ENCODE results near the gene KCTD5. TPM values are rescaled to one million over a fixed set of nuclear protein-coding genes. Genes with fewer than 3 reads are reported as not detected.

The KCTD5 gene
- total and polyA plus RNA-seq, 2 experiments from 2014 or later, result 31.5 to 32.2 TPM

DNA sequence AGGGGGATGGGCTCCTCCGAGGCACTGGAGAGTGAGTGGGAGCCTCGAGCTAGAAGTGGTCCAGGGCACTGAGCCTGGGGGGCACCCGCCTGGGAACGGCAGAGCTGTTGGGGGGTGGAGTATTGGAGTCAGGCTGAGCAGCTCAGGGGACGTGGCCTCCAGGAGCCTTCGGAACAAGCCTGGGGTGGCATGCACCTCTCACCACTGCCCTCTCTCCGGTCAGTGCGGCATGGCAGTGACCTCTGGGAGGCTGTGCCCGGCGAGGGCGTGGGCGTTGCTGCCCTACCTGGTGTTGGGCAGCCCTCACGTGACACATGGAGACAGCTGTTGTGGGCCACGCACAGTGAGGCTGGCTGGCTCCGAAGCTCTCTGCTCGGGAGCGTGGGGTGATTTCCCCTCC is 23.8 kb downstream of the KCTD5 start:
- no peaks in the 10 kb centered on the region for H3K9me3 ChIP-seq (ENCODE audit: low read depth)
- H3K4me2 ChIP-seq, result no peak overlapping the region
- TF ChIP-seq EZH2phosphoT487 (IDR thresholded peaks at IDR 0.05; ENCODE audit: low read depth, severe bottlenecking, unreplicated experiment) (no peak), EZH2 (IDR thresholded peaks at IDR 0.05; ENCODE audit: borderline replicate concordance) (no peak)
- TF ChIP-seq, protein P1, sequence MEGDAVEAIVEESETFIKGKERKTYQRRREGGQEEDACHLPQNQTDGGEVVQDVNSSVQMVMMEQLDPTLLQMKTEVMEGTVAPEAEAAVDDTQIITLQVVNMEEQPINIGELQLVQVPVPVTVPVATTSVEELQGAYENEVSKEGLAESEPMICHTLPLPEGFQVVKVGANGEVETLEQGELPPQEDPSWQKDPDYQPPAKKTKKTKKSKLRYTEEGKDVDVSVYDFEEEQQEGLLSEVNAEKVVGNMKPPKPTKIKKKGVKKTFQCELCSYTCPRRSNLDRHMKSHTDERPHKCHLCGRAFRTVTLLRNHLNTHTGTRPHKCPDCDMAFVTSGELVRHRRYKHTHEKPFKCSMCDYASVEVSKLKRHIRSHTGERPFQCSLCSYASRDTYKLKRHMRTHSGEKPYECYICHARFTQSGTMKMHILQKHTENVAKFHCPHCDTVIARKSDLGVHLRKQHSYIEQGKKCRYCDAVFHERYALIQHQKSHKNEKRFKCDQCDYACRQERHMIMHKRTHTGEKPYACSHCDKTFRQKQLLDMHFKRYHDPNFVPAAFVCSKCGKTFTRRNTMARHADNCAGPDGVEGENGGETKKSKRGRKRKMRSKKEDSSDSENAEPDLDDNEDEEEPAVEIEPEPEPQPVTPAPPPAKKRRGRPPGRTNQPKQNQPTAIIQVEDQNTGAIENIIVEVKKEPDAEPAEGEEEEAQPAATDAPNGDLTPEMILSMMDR (IDR thresholded peaks at IDR 0.05; ENCODE audit: poor library complexity), result no peak
- no peaks in the 10 kb centered on the region for H3K36me3 ChIP-seq (replicated peaks; ENCODE audit: insufficient read depth, low read depth)
- H3K9me2 ChIP-seq (replicated peaks; ENCODE audit: insufficient read depth), result no peaks in the 10 kb centered on the region
- no peak overlapping the region for H2AFZ ChIP-seq
- 96% methylated on average over 16 of the region's 17 CpGs for WGBS (ENCODE audit: low lambda C conversion rate, missing lambda C conversion rate)
- H3K27me3 ChIP-seq, result no peaks in the 10 kb centered on the region
- no peak overlapping the region for H3K4me3 ChIP-seq
- no peak for DNase-seq (ENCODE audit: low spot score)
- no peaks in the 10 kb centered on the region for H3K4me1 ChIP-seq (ENCODE audit: insufficient read depth)
- no peak overlapping the region for H3K27ac ChIP-seq
- no peaks in the 10 kb centered on the region for H4K20me1 ChIP-seq (ENCODE audit: insufficient read depth, poor library complexity, severe bottlenecking)
- H3K79me2 ChIP-seq, result no peaks in the 10 kb centered on the region

DNA sequence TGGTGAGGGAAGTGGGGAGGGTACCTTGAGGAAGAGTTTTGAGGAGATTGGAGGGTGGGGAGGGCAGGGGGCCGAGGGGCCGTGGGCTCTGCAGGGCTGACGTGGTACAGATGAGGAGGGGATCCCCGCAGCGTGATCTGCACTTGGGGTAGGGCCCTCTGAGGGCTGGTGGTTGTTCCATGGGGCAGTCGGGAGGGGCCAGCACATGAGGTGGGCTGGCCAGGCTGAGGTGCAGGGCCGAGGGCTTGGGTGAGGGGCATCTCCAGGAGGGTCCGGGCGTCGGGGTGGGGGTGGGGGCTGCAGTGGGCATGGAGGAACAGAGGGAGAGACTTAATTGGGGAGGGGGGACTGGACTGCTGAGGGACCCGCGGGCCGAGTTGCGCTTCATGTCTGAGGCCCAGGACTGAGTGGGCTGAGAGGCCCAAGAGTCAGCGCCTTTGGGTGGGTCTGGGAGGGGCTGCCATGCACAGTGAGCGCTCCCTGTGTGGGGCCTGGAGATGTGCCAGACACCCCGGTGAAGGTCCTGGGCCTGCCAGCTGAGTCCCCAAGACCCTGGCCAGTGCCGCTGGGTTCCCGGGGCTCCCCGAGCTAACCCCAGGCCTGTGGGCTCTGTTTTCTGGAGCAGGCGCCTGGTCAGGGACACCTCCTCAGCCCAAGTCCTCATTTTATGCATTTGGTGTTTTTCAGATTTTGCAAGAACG is 24.4 kb downstream of the KCTD5 start:
- Histone ChIP-seq H3K79me2 (no peaks in the 10 kb centered on the region), H3K4me1 (ENCODE audit: insufficient read depth) (no peaks in the 10 kb centered on the region), H4K20me1 (ENCODE audit: insufficient read depth, poor library complexity, severe bottlenecking) (no peaks in the 10 kb centered on the region), H3K27me3 (no peaks in the 10 kb centered on the region), H3K4me2 (no peak overlapping the region), H2AFZ (no peak overlapping the region), H3K27ac (no peak overlapping the region), H3K4me3 (no peak overlapping the region), H3K9me3 (ENCODE audit: low read depth) (no peaks in the 10 kb centered on the region), H3K36me3 (replicated peaks; ENCODE audit: insufficient read depth, low read depth) (no peaks in the 10 kb centered on the region), H3K9me2 (replicated peaks; ENCODE audit: insufficient read depth) (no peaks in the 10 kb centered on the region)
- TF ChIP-seq EZH2 (IDR thresholded peaks at IDR 0.05; ENCODE audit: borderline replicate concordance) (no peak), EZH2phosphoT487 (IDR thresholded peaks at IDR 0.05; ENCODE audit: low read depth, severe bottlenecking, unreplicated experiment) (no peak)
- TF ChIP-seq, protein P1 (IDR thresholded peaks at IDR 0.05; ENCODE audit: poor library complexity), result no peak
- DNase-seq (ENCODE audit: low spot score), result no peak
- 98% methylated on average over 10 of the region's 22 CpGs for WGBS (ENCODE audit: low lambda C conversion rate, missing lambda C conversion rate)

DNA sequence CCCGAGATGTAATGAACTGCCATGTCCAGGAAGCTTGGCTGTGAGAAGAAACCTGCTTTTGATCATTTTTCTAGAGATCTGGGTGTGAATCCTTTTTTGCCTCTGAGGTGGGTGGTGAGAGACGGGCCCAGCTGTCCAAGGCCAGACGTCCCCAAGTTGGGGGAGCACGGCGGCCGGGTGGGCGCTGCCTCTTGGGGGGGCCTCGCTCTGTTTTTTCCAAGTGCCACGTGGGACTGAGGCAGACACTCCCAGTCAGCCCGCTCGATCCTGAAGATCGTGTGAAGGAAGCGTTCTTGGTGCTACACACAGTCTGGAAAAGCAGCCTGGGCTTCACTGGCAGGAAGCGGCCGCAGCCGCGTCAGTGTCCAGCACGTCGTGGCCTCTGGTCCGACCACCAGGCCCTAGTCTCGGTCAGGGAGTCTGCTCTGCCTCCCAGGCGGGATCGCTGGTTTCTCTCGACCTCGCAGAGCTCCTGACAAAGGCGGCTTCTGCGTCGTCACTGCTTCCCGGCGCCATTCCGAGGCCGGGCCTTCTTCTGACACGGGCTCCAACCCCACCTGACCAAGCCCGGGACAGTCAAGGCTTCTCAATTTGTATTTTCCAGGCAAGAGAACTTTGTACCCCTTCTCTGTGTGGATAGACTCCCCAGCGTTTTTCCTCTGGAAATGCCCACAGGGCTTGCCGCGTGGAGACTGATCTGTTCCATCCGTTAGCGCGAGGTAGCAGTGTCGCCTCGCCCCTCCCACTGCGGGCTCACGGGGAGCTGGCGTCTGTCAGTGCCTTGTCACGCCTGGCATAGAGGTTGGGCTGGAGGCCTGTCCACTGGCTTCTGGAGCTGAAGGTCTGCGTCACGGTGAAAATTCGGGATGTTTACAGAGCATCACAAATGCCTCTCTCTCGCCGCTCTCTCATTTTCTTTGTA is 25.3 kb downstream of the KCTD5 start:
- no peaks in the 10 kb centered on the region for H3K9me3 ChIP-seq (ENCODE audit: low read depth)
- H2AFZ ChIP-seq, result no peak overlapping the region
- H3K4me2 ChIP-seq, result no peak overlapping the region
- H4K20me1 ChIP-seq (ENCODE audit: insufficient read depth, poor library complexity, severe bottlenecking), result no peaks in the 10 kb centered on the region
- TF ChIP-seq, protein P1 (IDR thresholded peaks at IDR 0.05; ENCODE audit: poor library complexity), result no peak
- TF ChIP-seq EZH2phosphoT487 (IDR thresholded peaks at IDR 0.05; ENCODE audit: low read depth, severe bottlenecking, unreplicated experiment), result no peak
- TF ChIP-seq EZH2 (IDR thresholded peaks at IDR 0.05; ENCODE audit: borderline replicate concordance), result no peak
- no peaks in the 10 kb centered on the region for H3K36me3 ChIP-seq (replicated peaks; ENCODE audit: insufficient read depth, low read depth)
- no peaks in the 10 kb centered on the region for H3K79me2 ChIP-seq
- 96% methylated on average over 51 of the region's 51 CpGs for WGBS (ENCODE audit: low lambda C conversion rate, missing lambda C conversion rate)
- no peaks in the 10 kb centered on the region for H3K4me1 ChIP-seq (ENCODE audit: insufficient read depth)
- H3K4me3 ChIP-seq, result no peak overlapping the region
- no peak overlapping the region for H3K27ac ChIP-seq
- no peaks in the 10 kb centered on the region for H3K9me2 ChIP-seq (replicated peaks; ENCODE audit: insufficient read depth)
- DNase-seq (ENCODE audit: low spot score), result no peak
- no peaks in the 10 kb centered on the region for H3K27me3 ChIP-seq

Data from hepatocyte (in vitro differentiated cells).